ENCODE data around the gene ELP4. TPM values are rescaled to one million over a fixed set of nuclear protein-coding genes. Genes with fewer than 3 reads are reported as not detected.
"Not testable (repeated sequence)": the region's sequence is repeated elsewhere in the genome, so short reads cannot be mapped to it uniquely, and the experiment has no call there.

Gene ELP4
- total and polyA plus RNA-seq, 9 donors = 12.0 to 18.8 (median 15.3) TPM

DNA sequence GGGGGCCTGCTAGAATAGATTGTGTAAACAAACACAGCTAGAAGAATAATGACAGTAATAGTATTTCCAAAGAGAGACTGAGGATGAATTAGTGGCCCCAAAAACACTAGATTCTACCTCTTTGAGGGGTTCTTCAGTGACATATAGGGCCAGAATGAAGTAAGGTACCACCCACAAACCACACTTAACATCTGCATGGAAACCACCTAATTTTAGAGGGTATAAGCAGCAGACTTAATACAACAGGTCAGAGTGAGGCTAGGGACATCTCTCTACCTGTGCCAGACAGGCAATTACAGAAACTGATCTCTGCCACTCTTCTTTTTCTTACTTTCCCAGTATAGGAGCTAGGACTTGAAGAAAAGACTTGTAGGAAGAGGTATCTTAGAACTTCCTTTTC lies 20.1 kb downstream of the ELP4 start:
- H3K9me3 ChIP-seq (replicated peaks; ENCODE audit: control insufficient read depth, low read depth, low read length) = no peaks in the 10 kb centered on the region
- DNase-seq = no peak
- no peaks in the 10 kb centered on the region for H3K27me3 ChIP-seq (ENCODE audit: control insufficient read depth, insufficient read depth, low read length)
- H3K27ac ChIP-seq (ENCODE audit: low read length) = no peak overlapping the region
- H3K36me3 ChIP-seq (ENCODE audit: control insufficient read depth, insufficient read depth, low read length) = no peaks in the 10 kb centered on the region
- no peak overlapping the region for H3K4me3 ChIP-seq (ENCODE audit: low read length)
- H3K4me1 ChIP-seq (ENCODE audit: control insufficient read depth, insufficient read depth, low read length) = no peaks in the 10 kb centered on the region

DNA sequence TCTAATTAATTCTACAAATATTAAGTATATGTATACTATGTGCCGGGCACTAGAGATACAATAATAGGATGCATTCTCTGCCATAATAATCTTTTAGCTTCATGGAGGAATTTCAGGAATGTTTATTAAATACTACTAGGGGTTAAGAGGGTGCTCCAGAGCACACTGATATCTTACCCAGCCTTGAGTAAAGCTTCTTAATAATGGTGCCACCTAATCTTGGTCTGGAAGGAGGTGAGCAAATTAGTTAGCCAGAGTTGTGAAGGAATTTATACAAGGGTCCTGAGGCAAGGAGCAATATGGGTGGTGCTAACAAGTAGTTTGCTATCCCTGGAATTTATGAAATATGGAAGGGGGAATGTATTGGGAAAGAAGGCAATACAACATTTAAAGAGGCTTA lies 21.7 kb downstream of the ELP4 start:
- H3K27ac ChIP-seq (ENCODE audit: low read length) = no peak overlapping the region
- no peak for DNase-seq
- H3K4me3 ChIP-seq (ENCODE audit: low read length) = no peak overlapping the region
- H3K9me3 ChIP-seq (replicated peaks; ENCODE audit: control insufficient read depth, low read depth, low read length) = no peaks in the 10 kb centered on the region
- no peaks in the 10 kb centered on the region for H3K4me1 ChIP-seq (ENCODE audit: control insufficient read depth, insufficient read depth, low read length)
- no peaks in the 10 kb centered on the region for H3K27me3 ChIP-seq (ENCODE audit: control insufficient read depth, insufficient read depth, low read length)
- no CpG with 5 or more reads among the region's 1 CpG for WGBS (ENCODE audit: insufficient coverage)
- no peaks in the 10 kb centered on the region for H3K36me3 ChIP-seq (ENCODE audit: control insufficient read depth, insufficient read depth, low read length)

DNA sequence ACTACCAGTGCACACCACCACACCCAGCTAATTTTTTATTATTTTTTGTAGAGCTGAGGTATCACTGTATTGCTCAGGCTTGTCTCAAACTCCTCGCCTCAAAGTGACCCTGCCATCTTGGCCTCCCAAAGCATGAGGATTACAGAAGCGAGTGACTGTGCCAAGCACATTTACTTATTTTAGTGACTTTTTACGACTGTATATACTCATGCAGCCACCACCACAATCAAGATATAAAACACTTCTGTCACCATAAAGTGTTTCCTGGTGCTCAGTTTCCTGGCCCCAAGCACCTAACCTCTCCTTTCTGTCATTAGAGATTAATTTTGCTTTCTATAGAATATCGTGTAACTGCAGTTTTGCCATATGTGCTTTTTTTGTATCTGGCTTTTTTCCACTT lies 25.9 kb downstream of the ELP4 start:
- Histone ChIP-seq H3K4me3 (ENCODE audit: low read length) (no peak overlapping the region), H3K9me3 (replicated peaks; ENCODE audit: control insufficient read depth, low read depth, low read length) (no peaks in the 10 kb centered on the region), H3K4me1 (ENCODE audit: control insufficient read depth, insufficient read depth, low read length) (no peaks in the 10 kb centered on the region), H3K27ac (ENCODE audit: low read length) (no peak overlapping the region), H3K36me3 (ENCODE audit: control insufficient read depth, insufficient read depth, low read length) (no peaks in the 10 kb centered on the region), H3K27me3 (ENCODE audit: control insufficient read depth, insufficient read depth, low read length) (no peaks in the 10 kb centered on the region)
- WGBS (ENCODE audit: insufficient coverage) = 100% methylated on average over 1 of the region's 4 CpGs
- no peak for DNase-seq

DNA sequence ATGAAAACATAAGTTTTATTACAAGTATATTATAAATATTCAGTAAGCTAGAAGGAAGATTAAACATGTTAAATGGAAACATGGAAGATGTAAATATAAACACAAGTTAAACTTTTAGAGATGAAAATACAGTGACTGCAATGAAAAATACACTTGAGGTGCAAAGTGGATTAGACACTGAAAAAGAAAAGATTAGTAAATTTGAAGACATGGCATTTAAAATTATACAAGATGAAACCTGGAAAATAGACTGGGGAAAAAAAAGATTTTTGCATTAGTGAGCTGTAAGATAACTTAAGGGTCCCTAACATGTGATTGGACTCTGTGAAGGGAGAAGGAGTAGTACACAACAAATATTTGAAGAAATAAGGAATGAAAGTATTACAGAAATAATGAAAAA lies 33.3 kb downstream of the ELP4 start:
- H3K4me1 ChIP-seq (ENCODE audit: control insufficient read depth, insufficient read depth, low read length) = no peaks in the 10 kb centered on the region
- H3K9me3 ChIP-seq (replicated peaks; ENCODE audit: control insufficient read depth, low read depth, low read length) = peaks cover 9% of the 10 kb centered on the region
- no peak overlapping the region for H3K27ac ChIP-seq (ENCODE audit: low read length)
- DNase-seq = no peak
- H3K4me3 ChIP-seq (ENCODE audit: low read length) = no peak overlapping the region
- no peaks in the 10 kb centered on the region for H3K27me3 ChIP-seq (ENCODE audit: control insufficient read depth, insufficient read depth, low read length)
- peaks cover 7% of the 10 kb centered on the region for H3K36me3 ChIP-seq (ENCODE audit: control insufficient read depth, insufficient read depth, low read length)

DNA sequence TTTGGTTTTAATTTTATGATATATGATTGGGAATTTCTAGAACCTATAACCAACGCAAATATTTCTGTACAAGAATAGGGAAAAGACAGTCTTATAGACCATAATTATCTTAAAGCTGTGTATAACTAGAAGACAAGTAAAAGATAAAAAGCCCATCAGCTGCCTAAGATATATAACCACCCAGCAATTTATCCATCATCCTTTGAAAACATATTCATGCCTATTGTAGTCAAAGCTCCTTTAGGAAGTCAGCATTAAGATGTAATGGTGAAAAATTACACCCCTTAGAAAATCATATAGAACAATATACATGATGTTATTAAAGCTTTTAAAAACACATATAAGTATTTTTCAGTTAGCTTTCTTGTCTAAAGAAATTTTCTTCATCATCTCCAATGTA lies 46.4 kb downstream of the ELP4 start:
- Histone ChIP-seq H3K27me3 (ENCODE audit: control insufficient read depth, insufficient read depth, low read length) (no peaks in the 10 kb centered on the region), H3K4me1 (ENCODE audit: control insufficient read depth, insufficient read depth, low read length) (no peaks in the 10 kb centered on the region), H3K27ac (ENCODE audit: low read length) (no peak overlapping the region), H3K4me3 (ENCODE audit: low read length) (no peak overlapping the region), H3K9me3 (replicated peaks; ENCODE audit: control insufficient read depth, low read depth, low read length) (no peaks in the 10 kb centered on the region), H3K36me3 (ENCODE audit: control insufficient read depth, insufficient read depth, low read length) (no peaks in the 10 kb centered on the region)
- WGBS (ENCODE audit: insufficient coverage) = no CpG with 5 or more reads among the region's 1 CpG
- no peak for DNase-seq

DNA sequence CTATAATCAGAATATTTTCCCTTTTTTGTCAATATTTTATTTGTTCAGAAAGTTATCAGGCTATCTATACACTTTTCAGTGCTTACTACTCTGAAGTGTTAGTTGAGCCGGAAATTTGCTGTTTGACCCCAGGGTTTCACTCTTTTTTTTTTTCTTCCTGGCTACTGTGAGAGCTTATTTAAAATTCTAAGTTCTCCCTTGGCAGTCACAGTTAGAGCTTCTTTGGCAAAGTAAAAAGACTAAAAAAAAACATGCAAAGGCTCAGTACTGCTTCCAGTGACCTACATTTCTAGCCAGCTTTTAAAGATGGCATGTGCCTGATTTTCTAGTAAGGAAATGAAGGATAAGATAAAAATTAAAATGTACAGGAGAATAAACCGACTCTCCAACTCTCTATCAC lies 48.4 kb downstream of the ELP4 start:
- H3K27me3 ChIP-seq (ENCODE audit: control insufficient read depth, insufficient read depth, low read length) = no peaks in the 10 kb centered on the region
- no peak overlapping the region for H3K27ac ChIP-seq (ENCODE audit: low read length)
- H3K4me3 ChIP-seq (ENCODE audit: low read length) = no peak overlapping the region
- no peaks in the 10 kb centered on the region for H3K36me3 ChIP-seq (ENCODE audit: control insufficient read depth, insufficient read depth, low read length)
- WGBS (ENCODE audit: insufficient coverage) = no CpG with 5 or more reads among the region's 2 CpGs
- DNase-seq = peak; percentile 43
- H3K9me3 ChIP-seq (replicated peaks; ENCODE audit: control insufficient read depth, low read depth, low read length) = no peaks in the 10 kb centered on the region
- no peaks in the 10 kb centered on the region for H3K4me1 ChIP-seq (ENCODE audit: control insufficient read depth, insufficient read depth, low read length)

DNA sequence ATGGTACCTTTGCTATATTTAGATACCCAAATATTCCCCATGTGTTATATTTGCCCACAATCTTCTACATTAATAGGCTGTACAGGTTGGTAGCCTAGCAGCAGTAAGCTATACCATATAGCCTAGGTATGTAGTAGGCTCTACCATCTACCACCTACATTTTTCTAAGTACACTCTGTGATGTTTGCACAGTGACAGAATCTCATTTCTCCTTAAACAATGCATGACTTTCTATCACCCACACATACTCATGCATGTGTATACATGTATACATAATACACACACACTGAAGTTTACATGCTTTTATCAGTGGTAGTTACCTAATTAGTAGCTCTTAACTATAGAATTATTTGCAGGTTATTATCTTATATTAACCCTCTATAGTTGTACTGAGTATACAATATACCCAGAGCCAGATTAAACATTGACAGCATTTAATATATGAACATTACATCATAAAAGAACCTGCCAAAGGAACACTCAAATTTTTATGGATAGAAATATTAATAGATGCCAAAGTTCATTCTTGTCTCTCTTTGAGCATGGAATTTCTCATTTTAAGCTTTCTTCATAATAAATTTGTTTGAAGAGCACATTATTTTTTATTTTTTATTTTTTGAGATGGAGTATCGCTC lies 51.4 kb downstream of the ELP4 start:
- Histone ChIP-seq H3K36me3 (ENCODE audit: control insufficient read depth, insufficient read depth, low read length) (no peaks in the 10 kb centered on the region), H3K4me1 (ENCODE audit: control insufficient read depth, insufficient read depth, low read length) (no peaks in the 10 kb centered on the region), H3K27me3 (ENCODE audit: control insufficient read depth, insufficient read depth, low read length) (no peaks in the 10 kb centered on the region), H3K9me3 (replicated peaks; ENCODE audit: control insufficient read depth, low read depth, low read length) (peaks cover 2% of the 10 kb centered on the region), H3K4me3 (ENCODE audit: low read length) (no peak overlapping the region), H3K27ac (ENCODE audit: low read length) (no peak overlapping the region)
- no peak for DNase-seq
- WGBS (ENCODE audit: insufficient coverage) = no CpG with 5 or more reads among the region's 1 CpG

DNA sequence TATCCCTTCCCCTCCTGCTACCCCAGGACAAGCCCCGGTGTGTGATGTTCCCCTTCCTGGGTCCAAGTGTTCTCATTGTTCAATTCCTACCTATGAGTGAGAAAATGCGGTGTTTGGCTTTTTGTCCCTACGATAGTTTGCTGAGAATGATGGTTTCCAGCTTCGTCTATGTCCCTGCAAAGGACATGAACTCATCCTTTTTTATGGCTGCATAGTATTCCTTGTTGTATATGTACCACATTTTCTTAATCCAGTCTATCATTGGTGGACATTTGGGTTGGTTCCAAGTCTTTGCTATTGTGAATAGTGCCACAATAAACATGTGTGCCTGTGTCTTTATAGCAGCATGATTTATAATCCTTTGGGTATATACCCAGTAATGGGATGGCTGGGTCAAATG lies 55.0 kb downstream of the ELP4 start:
- DNase-seq; H3K27ac ChIP-seq (ENCODE audit: low read length); H3K9me3 ChIP-seq (replicated peaks; ENCODE audit: control insufficient read depth, low read depth, low read length); H3K4me3 ChIP-seq (ENCODE audit: low read length); H3K36me3 ChIP-seq (ENCODE audit: control insufficient read depth, insufficient read depth, low read length); H3K4me1 ChIP-seq (ENCODE audit: control insufficient read depth, insufficient read depth, low read length); H3K27me3 ChIP-seq (ENCODE audit: control insufficient read depth, insufficient read depth, low read length): not testable (repeated sequence)
- WGBS (ENCODE audit: insufficient coverage) = no CpG with 5 or more reads among the region's 4 CpGs

DNA sequence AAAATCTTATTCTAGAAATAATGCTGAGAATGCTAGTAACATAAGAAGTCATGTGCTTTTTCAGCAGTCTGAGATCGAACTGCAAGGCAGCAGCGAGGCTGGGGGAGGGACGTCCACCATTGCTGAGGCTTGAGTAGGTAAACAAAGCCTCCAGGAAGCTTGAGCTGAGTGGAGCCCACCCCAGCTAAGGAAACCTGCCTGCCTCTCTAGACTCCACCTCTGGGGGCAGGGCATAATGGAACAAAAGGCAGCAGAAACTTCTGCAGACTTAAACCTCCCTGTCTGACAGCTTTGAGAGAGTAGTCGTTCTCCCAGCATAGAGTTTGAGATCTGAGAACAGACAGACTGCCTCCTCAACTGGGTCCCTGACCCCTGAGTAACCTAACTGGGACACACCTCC lies 64.6 kb downstream of the ELP4 start:
- not testable (repeated sequence) for H3K4me1 ChIP-seq (ENCODE audit: control insufficient read depth, insufficient read depth, low read length); H3K27ac ChIP-seq (ENCODE audit: low read length); H3K36me3 ChIP-seq (ENCODE audit: control insufficient read depth, insufficient read depth, low read length); H3K4me3 ChIP-seq (ENCODE audit: low read length); H3K27me3 ChIP-seq (ENCODE audit: control insufficient read depth, insufficient read depth, low read length); DNase-seq; H3K9me3 ChIP-seq (replicated peaks; ENCODE audit: control insufficient read depth, low read depth, low read length)
- WGBS (ENCODE audit: insufficient coverage) = 92% methylated on average over 4 of the region's 4 CpGs

DNA sequence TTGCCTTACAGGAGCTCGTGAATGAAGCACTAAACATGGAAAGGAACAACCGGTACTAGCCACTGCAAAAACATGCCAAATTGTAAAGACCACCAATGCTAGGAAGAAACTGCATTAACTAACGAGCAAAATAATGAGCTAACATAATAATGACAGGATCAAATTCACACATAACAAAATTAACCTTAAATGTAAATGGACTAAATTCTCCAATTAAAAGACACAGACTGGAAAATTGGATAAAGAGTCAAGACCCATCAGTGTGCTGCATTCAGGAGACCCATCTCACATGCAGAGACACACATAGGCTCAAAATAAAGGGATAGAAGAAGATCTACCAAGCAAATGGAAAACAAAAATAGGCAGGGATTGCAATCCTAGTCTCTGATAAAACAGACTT lies 66.2 kb downstream of the ELP4 start:
- not testable (repeated sequence) for H3K9me3 ChIP-seq (replicated peaks; ENCODE audit: control insufficient read depth, low read depth, low read length); H3K27ac ChIP-seq (ENCODE audit: low read length); DNase-seq; H3K4me3 ChIP-seq (ENCODE audit: low read length); H3K4me1 ChIP-seq (ENCODE audit: control insufficient read depth, insufficient read depth, low read length); H3K36me3 ChIP-seq (ENCODE audit: control insufficient read depth, insufficient read depth, low read length); H3K27me3 ChIP-seq (ENCODE audit: control insufficient read depth, insufficient read depth, low read length)
- WGBS (ENCODE audit: insufficient coverage) = no CpG with 5 or more reads among the region's 3 CpGs

DNA sequence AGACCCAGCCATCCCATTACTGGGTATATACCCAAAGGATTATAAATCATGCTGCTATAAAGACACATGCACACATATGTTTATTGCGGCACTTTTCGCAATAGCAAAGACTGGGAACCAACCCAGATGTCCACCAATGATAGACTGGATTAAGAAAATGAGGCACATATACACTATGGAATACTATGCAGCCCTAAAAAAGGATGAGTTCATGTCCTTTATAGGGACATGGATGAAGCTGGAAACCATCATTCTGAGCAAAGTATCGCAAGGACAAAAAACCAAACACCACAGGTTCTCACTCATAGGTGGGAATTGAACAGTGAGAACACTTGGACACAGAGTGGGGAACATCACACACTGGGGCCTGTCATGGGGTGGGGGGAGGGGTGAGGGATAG lies 69.8 kb downstream of the ELP4 start:
- not testable (repeated sequence) for DNase-seq; H3K9me3 ChIP-seq (replicated peaks; ENCODE audit: control insufficient read depth, low read depth, low read length); H3K4me1 ChIP-seq (ENCODE audit: control insufficient read depth, insufficient read depth, low read length); H3K27ac ChIP-seq (ENCODE audit: low read length); H3K27me3 ChIP-seq (ENCODE audit: control insufficient read depth, insufficient read depth, low read length); H3K36me3 ChIP-seq (ENCODE audit: control insufficient read depth, insufficient read depth, low read length); H3K4me3 ChIP-seq (ENCODE audit: low read length)
- WGBS (ENCODE audit: insufficient coverage) = no CpG with 5 or more reads among the region's 3 CpGs

Measured in muscle of leg (tissue), 11 donors.